Stimulated activated CD4-positive, alpha-beta T cell treated with anti-CD3 and anti-CD28 coated beads, Interleukin-15, amount 100 ng/mL, for 48 hours (primary cell): ENCODE measurements around the gene NPTXR.
A peak's percentile ranks its signal among the peaks of the same experiment; 100 is the strongest.

Experiments used
- DNase-seq, 2 donors: peaks; one replicate each; pipeline ENCODE4 v3.0.0-alpha.2; 2020; ENCODE audit warnings: low read depth in 2 of 2

NPTXR gene

GRCh38 chr22:38843657-38844314 is at the start of gene NPTXR:
NPTXR (minus strand) TSS chr22:38844028.
- DNase-seq = no peak

GRCh38 chr22:38891256-38891655 is 47.4 kb upstream of the NPTXR start:
- no peak for DNase-seq

GRCh38 chr22:38890377-38890776 is 46.5 kb upstream of the NPTXR start:
- DNase-seq = no peak

GRCh38 chr22:38886333-38886732 is 42.5 kb upstream of the NPTXR start:
- no peak for DNase-seq

GRCh38 chr22:38882972-38883622 is 39.3 kb upstream of the NPTXR start:
- DNase-seq = no peak

- DNase-seq = no peak
Measured at GRCh38 chr22:38881997-38882879, 38.4 kb upstream of the NPTXR start.

GRCh38 chr22:38881464-38881871 is 37.6 kb upstream of the NPTXR start:
- no peak for DNase-seq

- DNase-seq = no peak
Measured at GRCh38 chr22:38879961-38880360, 36.1 kb upstream of the NPTXR start.

- no peak for DNase-seq
Measured at GRCh38 chr22:38879108-38879729, 35.4 kb upstream of the NPTXR start.

GRCh38 chr22:38878001-38878400 is 34.2 kb upstream of the NPTXR start:
- no peak for DNase-seq

- DNase-seq = no peak
Measured at GRCh38 chr22:38874529-38875222, 30.8 kb upstream of the NPTXR start.

- peak; percentile 67 to 74 for DNase-seq
Measured at GRCh38 chr22:38873469-38874411, 29.9 kb upstream of the NPTXR start.

- no peak for DNase-seq
Measured at GRCh38 chr22:38872831-38873248, 29.0 kb upstream of the NPTXR start.

GRCh38 chr22:38872172-38872830 is 28.5 kb upstream of the NPTXR start, which contains the start of gene CBX6:
CBX6 (minus strand) TSS chr22:38872216; CDS start chr22:38872190, 26 bp downstream.
- peak; percentile 85 to 93 for DNase-seq

GRCh38 chr22:38871360-38872171 is 27.7 kb upstream of the NPTXR start:
- no peak for DNase-seq

GRCh38 chr22:38870791-38871359 is 27.0 kb upstream of the NPTXR start:
- no peak for DNase-seq

- DNase-seq = peak; percentile 74 to 83
Measured at GRCh38 chr22:38870312-38870741, 26.5 kb upstream of the NPTXR start.

GRCh38 chr22:38869663-38870062 is 25.8 kb upstream of the NPTXR start:
- DNase-seq = no peak
